GM23338 (cell line): Measurements from ENCODE around the gene MIDN. TPM values are rescaled to one million over a fixed set of nuclear protein-coding genes. Genes with fewer than 3 reads are reported as not detected.
"Not testable (repeated sequence)": the region's sequence is repeated elsewhere in the genome, so short reads cannot be mapped to it uniquely, and the experiment has no call there.

Experiments used
- ATAC-seq: fragments of 200-7000 bp; cut with Tn5 transposase; 3 replicates; pipeline ENCODE4 v1.9.1; 2020
- DNase-seq: peaks from one replicate; pipeline ENCODE4 v3.0.0-alpha.2; 2015; ENCODE audit warnings: low spot score
- H2AFZ ChIP-seq: fragments of 200-600 bp; sonication (generic); 2 replicates; pipeline ENCODE4 v1.8.0; 2016; ENCODE audit warnings: antibody characterized with exemption, mild to moderate bottlenecking, moderate library complexity
- H3F3A ChIP-seq: fragments of 200-600 bp; sonication (generic); replicated peaks from 2 replicates; pipeline ENCODE4 v1.8.0; 2017; ENCODE audit warnings: antibody characterized with exemption, mixed run types, low read depth
- H3K27ac ChIP-seq: fragments of 200-600 bp; sonication (generic); 2 replicates; pipeline ENCODE4 v1.6.1; 2016; ENCODE audit warnings: low read depth
- H3K27me3 ChIP-seq: fragments of 200-600 bp; sonication (generic); 2 replicates; pipeline ENCODE4 v1.8.0; 2016; ENCODE audit warnings: mild to moderate bottlenecking, mixed run types, moderate library complexity; ENCODE audit not compliant: insufficient read depth
- H3K36me3 ChIP-seq: fragments of 200-600 bp; sonication (generic); 2 replicates; pipeline ENCODE4 v1.8.0; 2016; ENCODE audit warnings: mild to moderate bottlenecking; ENCODE audit not compliant: insufficient read depth
- H3K4me1 ChIP-seq: fragments of 200-600 bp; sonication (generic); 2 replicates; pipeline ENCODE4 v1.8.0; 2016; ENCODE audit warnings: mild to moderate bottlenecking, moderate library complexity; ENCODE audit not compliant: insufficient read depth
- H3K4me2 ChIP-seq: fragments of 200-600 bp; sonication (generic); 2 replicates; pipeline ENCODE4 v1.7.1; 2017; ENCODE audit warnings: mixed run types
- H3K4me3 ChIP-seq: fragments of 200-600 bp; sonication (generic); 2 replicates; pipeline ENCODE4 v1.6.1; 2016; ENCODE audit warnings: mixed run types
- H3K79me2 ChIP-seq: fragments of 200-600 bp; sonication (generic); replicated peaks from 2 replicates; pipeline ENCODE4 v1.8.0; 2017; ENCODE audit warnings: mild to moderate bottlenecking; ENCODE audit not compliant: insufficient read depth
- H3K9me2 ChIP-seq: fragments of 200-600 bp; sonication (generic); 2 replicates; pipeline ENCODE4 v1.8.0; 2017; ENCODE audit not compliant: insufficient read depth
- H4K20me1 ChIP-seq: fragments of 200-600 bp; sonication (generic); replicated peaks from 2 replicates; pipeline ENCODE4 v1.8.0; 2017; ENCODE audit warnings: mild to moderate bottlenecking; ENCODE audit not compliant: insufficient read depth
- H3K27ac Mint-ChIP-seq: 2 replicates; pipeline ENCODE4 v1.8.0; 2020; ENCODE audit warnings: inconsistent platforms, mild to moderate bottlenecking, moderate library complexity, mixed read lengths
- H3K27me3 Mint-ChIP-seq: 3 replicates; pipeline ENCODE4 v1.8.0; 2022; ENCODE audit warnings: low read depth, mild to moderate bottlenecking, moderate library complexity, mixed read lengths, inconsistent platforms; ENCODE audit not compliant: insufficient read depth, poor library complexity
- H3K36me3 Mint-ChIP-seq: 3 replicates; pipeline ENCODE4 v1.8.0; 2021; ENCODE audit warnings: low read depth, mild to moderate bottlenecking, inconsistent platforms, moderate library complexity, mixed read lengths
- H3K4me1 Mint-ChIP-seq: 3 replicates; pipeline ENCODE4 v1.8.0; 2020; ENCODE audit warnings: mild to moderate bottlenecking, inconsistent platforms, mixed read lengths
- H3K4me3 Mint-ChIP-seq: 3 replicates; pipeline ENCODE4 v1.8.0; 2021; ENCODE audit warnings: moderate library complexity, mild to moderate bottlenecking, inconsistent platforms, mixed read lengths
- H3K9me3 Mint-ChIP-seq: 3 replicates; pipeline ENCODE4 v1.8.0; 2020; ENCODE audit warnings: moderate library complexity, mild to moderate bottlenecking, inconsistent platforms, mixed read lengths
- EZH2 ChIP-seq: fragments of 200-600 bp; sonication (generic); IDR thresholded peaks from one replicate; pipeline ENCODE4 v1.8.0; 2017; ENCODE audit warnings: antibody characterized with exemption, mild to moderate bottlenecking, low read depth; ENCODE audit not compliant: unreplicated experiment
- JUNB ChIP-seq: IDR thresholded peaks from one replicate; pipeline ENCODE4 v1.6.1; 2016; ENCODE audit warnings: antibody characterized with exemption; ENCODE audit not compliant: unreplicated experiment
- NANOG ChIP-seq: IDR thresholded peaks from 2 replicates; pipeline ENCODE4 v1.6.1; 2016; ENCODE audit warnings: antibody characterized with exemption, borderline replicate concordance
- POLR2AphosphoS5 ChIP-seq: IDR thresholded peaks from 2 replicates; pipeline ENCODE4 v1.6.1; 2016; ENCODE audit warnings: antibody characterized with exemption, low read depth
- STAT1 ChIP-seq: IDR thresholded peaks from one replicate; pipeline ENCODE4 v1.6.1; 2016; ENCODE audit warnings: antibody characterized with exemption; ENCODE audit not compliant: unreplicated experiment
- ZNF331 ChIP-seq: fragments of 250-450 bp; sonication (Bioruptor Pico); IDR thresholded peaks from 2 replicates; pipeline ENCODE4 v1.5.0; 2020; ENCODE audit warnings: low read depth, mild to moderate bottlenecking, moderate library complexity
- polyA plus RNA-seq: library from polyadenylated mRNA; unstranded; fragments of >200 nt; fragmentation: Nextera tagmentation; extraction: Ambion mirVana; gene quantifications from 2 replicates; pipeline ENCODE4 v1.2.1, GENCODE V29; 2016
- total RNA-seq: library from RNA; depleted of rRNA; stranded (reverse); fragments of >200 nt; shearing (Covaris generic); gene quantifications from 2 replicates; pipeline ENCODE4 v1.2.3, GENCODE V29; 2014
- TF ChIP-seq, protein P1 (sequence below): fragments of 250-450 bp; sonication (Bioruptor Pico); IDR thresholded peaks from 2 replicates; pipeline ENCODE4 v1.5.0; 2020; ENCODE audit warnings: mild to moderate bottlenecking, moderate library complexity
- TF ChIP-seq, protein P2 (sequence below): IDR thresholded peaks from 2 replicates; pipeline ENCODE4 v1.6.1; 2016; ENCODE audit warnings: antibody characterized with exemption
- TF ChIP-seq, protein P3 (sequence below): IDR thresholded peaks from one replicate; pipeline ENCODE4 v1.6.1; 2018; ENCODE audit warnings: antibody characterized with exemption; ENCODE audit not compliant: unreplicated experiment

The MIDN gene
- total and polyA plus RNA-seq, 2 experiments from 2014 or later: 28.6 to 113 TPM

- TF ChIP-seq, protein P1, sequence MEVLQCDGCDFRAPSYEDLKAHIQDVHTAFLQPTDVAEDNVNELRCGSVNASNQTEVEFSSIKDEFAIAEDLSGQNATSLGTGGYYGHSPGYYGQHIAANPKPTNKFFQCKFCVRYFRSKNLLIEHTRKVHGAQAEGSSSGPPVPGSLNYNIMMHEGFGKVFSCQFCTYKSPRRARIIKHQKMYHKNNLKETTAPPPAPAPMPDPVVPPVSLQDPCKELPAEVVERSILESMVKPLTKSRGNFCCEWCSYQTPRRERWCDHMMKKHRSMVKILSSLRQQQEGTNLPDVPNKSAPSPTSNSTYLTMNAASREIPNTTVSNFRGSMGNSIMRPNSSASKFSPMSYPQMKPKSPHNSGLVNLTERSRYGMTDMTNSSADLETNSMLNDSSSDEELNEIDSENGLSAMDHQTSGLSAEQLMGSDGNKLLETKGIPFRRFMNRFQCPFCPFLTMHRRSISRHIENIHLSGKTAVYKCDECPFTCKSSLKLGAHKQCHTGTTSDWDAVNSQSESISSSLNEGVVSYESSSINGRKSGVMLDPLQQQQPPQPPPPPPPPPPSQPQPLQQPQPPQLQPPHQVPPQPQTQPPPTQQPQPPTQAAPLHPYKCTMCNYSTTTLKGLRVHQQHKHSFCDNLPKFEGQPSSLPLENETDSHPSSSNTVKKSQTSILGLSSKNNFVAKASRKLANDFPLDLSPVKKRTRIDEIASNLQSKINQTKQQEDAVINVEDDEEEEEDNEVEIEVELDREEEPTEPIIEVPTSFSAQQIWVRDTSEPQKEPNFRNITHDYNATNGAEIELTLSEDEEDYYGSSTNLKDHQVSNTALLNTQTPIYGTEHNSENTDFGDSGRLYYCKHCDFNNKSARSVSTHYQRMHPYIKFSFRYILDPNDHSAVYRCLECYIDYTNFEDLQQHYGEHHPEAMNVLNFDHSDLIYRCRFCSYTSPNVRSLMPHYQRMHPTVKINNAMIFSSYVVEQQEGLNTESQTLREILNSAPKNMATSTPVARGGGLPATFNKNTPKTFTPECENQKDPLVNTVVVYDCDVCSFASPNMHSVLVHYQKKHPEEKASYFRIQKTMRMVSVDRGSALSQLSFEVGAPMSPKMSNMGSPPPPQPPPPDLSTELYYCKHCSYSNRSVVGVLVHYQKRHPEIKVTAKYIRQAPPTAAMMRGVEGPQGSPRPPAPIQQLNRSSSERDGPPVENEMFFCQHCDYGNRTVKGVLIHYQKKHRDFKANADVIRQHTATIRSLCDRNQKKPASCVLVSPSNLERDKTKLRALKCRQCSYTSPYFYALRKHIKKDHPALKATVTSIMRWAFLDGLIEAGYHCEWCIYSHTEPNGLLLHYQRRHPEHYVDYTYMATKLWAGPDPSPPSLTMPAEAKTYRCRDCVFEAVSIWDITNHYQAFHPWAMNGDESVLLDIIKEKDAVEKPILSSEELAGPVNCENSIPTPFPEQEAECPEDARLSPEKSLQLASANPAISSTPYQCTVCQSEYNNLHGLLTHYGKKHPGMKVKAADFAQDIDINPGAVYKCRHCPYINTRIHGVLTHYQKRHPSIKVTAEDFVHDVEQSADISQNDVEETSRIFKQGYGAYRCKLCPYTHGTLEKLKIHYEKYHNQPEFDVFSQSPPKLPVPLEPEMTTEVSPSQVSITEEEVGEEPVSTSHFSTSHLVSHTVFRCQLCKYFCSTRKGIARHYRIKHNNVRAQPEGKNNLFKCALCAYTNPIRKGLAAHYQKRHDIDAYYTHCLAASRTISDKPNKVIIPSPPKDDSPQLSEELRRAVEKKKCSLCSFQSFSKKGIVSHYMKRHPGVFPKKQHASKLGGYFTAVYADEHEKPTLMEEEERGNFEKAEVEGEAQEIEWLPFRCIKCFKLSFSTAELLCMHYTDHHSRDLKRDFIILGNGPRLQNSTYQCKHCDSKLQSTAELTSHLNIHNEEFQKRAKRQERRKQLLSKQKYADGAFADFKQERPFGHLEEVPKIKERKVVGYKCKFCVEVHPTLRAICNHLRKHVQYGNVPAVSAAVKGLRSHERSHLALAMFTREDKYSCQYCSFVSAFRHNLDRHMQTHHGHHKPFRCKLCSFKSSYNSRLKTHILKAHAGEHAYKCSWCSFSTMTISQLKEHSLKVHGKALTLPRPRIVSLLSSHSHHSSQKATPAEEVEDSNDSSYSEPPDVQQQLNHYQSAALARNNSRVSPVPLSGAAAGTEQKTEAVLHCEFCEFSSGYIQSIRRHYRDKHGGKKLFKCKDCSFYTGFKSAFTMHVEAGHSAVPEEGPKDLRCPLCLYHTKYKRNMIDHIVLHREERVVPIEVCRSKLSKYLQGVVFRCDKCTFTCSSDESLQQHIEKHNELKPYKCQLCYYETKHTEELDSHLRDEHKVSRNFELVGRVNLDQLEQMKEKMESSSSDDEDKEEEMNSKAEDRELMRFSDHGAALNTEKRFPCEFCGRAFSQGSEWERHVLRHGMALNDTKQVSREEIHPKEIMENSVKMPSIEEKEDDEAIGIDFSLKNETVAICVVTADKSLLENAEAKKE (CRISPR knock-in tag): no peak
- TF ChIP-seq NANOG (no peak), ZNF331 (no peak)
Measured at GRCh38 chr19:1304197-1304924, 56.0 kb downstream of the MIDN start (continued).

- not testable (repeated sequence) for H3K9me2 ChIP-seq, H3K79me2 ChIP-seq, H3K9me3 Mint-ChIP-seq, H3K4me1 ChIP-seq, H3K27me3 ChIP-seq, H3K36me3 Mint-ChIP-seq, H2AFZ ChIP-seq, H3K27me3 Mint-ChIP-seq, H3K4me3 ChIP-seq, H3K4me1 Mint-ChIP-seq, H3F3A ChIP-seq, H3K27ac ChIP-seq, H3K4me3 Mint-ChIP-seq, H3K27ac Mint-ChIP-seq, H4K20me1 ChIP-seq, H3K4me2 ChIP-seq, DNase-seq, H3K36me3 ChIP-seq, ATAC-seq
Measured at GRCh38 chr19:1305354-1305753, 57.0 kb downstream of the MIDN start.

GRCh38 chr19:1307320-1307719 lies 58.9 kb downstream of the MIDN start:
- Mint-ChIP-seq H3K4me3 (no peak overlapping the region), H3K4me1 (no peaks in the 10 kb centered on the region), H3K9me3 (no peaks in the 10 kb centered on the region), H3K27ac (no peak overlapping the region), H3K36me3 (no peaks in the 10 kb centered on the region), H3K27me3 (peaks cover 7% of the 10 kb centered on the region)
- H3K9me2 ChIP-seq: no peaks in the 10 kb centered on the region
- ATAC-seq (no peak), DNase-seq (no peak)
- H3K36me3 ChIP-seq: no peaks in the 10 kb centered on the region
- H3F3A ChIP-seq: 0 out of 2 replicates have a peak, but pooled peaks cover 4% of the 10 kb centered on the region
- H4K20me1 ChIP-seq: no peaks in the 10 kb centered on the region
- H2AFZ ChIP-seq: no peak overlapping the region
- H3K27me3 ChIP-seq: no peaks in the 10 kb centered on the region
- H3K4me2 ChIP-seq: no peak overlapping the region
- H3K27ac ChIP-seq: no peak overlapping the region
- no peak overlapping the region for H3K4me3 ChIP-seq
- no peaks in the 10 kb centered on the region for H3K4me1 ChIP-seq
- no peaks in the 10 kb centered on the region for H3K79me2 ChIP-seq
- TF ChIP-seq EZH2 (no peak), POLR2AphosphoS5 (no peak), STAT1 (no peak), ZNF331 (no peak), JUNB (no peak)
- TF ChIP-seq, protein P2, sequence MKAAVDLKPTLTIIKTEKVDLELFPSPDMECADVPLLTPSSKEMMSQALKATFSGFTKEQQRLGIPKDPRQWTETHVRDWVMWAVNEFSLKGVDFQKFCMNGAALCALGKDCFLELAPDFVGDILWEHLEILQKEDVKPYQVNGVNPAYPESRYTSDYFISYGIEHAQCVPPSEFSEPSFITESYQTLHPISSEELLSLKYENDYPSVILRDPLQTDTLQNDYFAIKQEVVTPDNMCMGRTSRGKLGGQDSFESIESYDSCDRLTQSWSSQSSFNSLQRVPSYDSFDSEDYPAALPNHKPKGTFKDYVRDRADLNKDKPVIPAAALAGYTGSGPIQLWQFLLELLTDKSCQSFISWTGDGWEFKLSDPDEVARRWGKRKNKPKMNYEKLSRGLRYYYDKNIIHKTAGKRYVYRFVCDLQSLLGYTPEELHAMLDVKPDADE: no peak
- TF ChIP-seq, protein P3, sequence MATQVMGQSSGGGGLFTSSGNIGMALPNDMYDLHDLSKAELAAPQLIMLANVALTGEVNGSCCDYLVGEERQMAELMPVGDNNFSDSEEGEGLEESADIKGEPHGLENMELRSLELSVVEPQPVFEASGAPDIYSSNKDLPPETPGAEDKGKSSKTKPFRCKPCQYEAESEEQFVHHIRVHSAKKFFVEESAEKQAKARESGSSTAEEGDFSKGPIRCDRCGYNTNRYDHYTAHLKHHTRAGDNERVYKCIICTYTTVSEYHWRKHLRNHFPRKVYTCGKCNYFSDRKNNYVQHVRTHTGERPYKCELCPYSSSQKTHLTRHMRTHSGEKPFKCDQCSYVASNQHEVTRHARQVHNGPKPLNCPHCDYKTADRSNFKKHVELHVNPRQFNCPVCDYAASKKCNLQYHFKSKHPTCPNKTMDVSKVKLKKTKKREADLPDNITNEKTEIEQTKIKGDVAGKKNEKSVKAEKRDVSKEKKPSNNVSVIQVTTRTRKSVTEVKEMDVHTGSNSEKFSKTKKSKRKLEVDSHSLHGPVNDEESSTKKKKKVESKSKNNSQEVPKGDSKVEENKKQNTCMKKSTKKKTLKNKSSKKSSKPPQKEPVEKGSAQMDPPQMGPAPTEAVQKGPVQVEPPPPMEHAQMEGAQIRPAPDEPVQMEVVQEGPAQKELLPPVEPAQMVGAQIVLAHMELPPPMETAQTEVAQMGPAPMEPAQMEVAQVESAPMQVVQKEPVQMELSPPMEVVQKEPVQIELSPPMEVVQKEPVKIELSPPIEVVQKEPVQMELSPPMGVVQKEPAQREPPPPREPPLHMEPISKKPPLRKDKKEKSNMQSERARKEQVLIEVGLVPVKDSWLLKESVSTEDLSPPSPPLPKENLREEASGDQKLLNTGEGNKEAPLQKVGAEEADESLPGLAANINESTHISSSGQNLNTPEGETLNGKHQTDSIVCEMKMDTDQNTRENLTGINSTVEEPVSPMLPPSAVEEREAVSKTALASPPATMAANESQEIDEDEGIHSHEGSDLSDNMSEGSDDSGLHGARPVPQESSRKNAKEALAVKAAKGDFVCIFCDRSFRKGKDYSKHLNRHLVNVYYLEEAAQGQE: no peak
